Stimulated activated CD8-positive, alpha-beta memory T cell treated with anti-CD3 and anti-CD28 coated beads, Interleukin-2, amount 100 ng/mL, for 48 hours (primary cell): ENCODE results near the gene IL2RA.
"Not testable (repeated sequence)": the region's sequence is repeated elsewhere in the genome, so short reads cannot be mapped to it uniquely, and the experiment has no call there.

Source experiments
- DNase-seq, 2 donors: peaks; one replicate each; pipeline ENCODE4 v3.0.0-alpha.2; 2020; ENCODE audit warnings: low read depth in 2 of 2

The IL2RA gene

DNA sequence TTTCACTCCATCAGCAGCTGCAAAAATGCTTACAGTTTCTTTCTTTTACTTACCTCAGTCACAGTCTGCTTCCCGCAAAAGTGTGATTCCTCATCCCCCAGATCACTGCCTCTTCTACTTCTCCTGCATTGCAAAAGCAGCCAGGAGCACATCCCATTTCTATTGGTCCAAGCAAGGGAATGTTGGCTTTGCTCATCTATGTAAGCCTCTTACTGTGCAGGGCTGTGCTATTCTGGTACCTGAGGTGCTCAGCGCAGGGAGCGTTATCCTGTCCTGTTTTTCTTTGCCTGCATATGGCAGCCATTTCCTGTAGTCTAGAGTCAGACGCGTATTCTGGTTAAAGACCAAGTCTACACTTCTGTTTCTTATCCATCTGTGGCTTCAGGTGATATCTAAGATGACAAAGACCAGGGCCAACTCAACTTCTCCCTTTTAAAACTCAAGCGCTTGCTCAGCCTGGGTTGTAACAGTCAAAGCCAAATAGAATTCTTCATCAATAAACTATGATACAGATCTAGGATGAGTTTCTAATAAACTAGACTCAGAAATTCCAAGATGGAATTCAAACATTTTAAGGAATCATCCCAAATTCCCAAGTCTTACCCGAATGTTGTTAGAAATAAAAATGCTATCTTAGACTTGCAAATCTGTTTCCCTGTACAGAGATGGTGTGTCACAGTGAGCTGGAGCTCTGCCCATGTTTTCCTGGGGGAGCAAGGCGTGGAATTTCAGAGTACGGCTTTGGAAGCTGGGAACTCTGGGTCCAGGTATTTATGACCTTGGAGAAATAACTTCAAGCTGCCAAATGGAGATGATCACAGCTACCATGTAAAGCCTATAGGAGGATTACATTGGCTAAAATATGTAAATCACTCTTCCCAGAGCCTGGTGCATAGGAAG is 20.6 kb upstream of the IL2RA start:
- no peak for DNase-seq

DNA sequence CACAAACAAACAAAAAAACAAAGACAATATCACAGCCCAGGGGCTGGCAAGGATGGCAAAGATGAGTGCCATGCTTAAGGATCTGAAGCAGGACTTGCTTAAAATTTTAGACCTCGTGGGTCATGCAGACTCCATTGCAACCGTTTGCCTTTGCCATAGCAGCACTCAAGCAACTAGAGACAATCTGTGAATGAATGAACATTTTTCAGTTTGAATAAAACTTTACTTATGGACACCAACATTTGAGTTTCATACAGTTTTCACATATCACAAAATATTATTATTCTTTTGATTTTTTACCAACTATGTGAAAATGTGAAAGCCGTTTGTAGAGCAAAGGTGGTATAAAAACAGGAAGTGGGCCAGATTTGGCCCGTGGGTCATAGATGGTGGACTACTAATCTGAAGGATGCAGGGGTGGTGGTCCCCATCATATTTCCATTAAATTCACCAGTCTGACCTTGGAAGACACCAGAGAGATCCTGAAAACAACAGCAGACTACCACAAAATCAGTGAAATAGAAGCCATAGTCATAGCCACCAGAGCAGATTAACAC is 18.3 kb upstream of the IL2RA start:
- no peak for DNase-seq

DNA sequence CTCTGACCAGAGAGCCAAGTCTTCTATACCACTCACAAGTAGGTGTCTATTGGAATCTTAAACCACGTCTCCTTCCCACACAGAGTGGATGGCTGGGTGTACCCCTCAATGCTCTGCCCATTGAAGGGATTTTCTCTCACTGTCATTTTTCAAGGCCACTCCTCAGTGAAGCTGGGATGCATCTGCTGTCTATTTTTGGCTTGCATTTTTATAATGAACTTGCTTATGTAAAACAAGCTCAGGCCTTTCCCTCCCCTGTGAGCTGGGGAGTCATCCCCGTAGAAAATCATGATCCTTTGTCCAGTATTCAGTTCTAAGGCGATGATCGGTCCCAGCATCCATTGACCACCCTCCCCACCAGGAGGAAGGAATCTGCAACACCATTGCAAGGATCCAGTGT is 16.9 kb upstream of the IL2RA start:
- DNase-seq, result no peak

DNA sequence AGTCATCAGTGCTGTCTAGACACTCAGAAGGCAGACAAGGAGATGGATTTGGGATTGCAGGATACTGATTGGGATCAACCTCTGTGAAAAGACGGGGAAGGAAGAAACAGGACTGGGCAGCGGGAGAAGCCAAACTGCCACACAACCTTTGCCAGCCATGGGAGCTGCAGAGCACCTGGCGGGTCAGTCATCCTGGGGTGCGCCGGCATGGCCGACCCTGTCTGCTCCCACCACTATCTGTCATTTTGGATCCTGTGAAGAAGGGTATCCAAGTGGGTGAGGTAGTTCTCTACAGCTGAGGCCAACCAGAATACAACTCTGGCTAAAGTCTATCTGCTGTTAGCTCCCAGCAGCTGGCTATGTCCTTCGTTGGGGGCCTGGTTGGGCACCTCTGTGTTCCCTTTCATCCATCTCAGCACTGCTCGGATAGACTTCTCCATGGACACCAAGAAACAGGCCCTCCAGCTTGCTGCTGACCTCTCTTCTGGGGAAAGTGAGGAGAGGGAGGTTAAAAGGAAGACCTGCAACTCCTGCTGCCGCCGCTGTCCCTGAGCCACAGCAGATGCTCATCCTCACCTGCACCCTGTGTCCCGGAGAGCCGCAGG is 15.0 kb upstream of the IL2RA start:
- no peak for DNase-seq

DNA sequence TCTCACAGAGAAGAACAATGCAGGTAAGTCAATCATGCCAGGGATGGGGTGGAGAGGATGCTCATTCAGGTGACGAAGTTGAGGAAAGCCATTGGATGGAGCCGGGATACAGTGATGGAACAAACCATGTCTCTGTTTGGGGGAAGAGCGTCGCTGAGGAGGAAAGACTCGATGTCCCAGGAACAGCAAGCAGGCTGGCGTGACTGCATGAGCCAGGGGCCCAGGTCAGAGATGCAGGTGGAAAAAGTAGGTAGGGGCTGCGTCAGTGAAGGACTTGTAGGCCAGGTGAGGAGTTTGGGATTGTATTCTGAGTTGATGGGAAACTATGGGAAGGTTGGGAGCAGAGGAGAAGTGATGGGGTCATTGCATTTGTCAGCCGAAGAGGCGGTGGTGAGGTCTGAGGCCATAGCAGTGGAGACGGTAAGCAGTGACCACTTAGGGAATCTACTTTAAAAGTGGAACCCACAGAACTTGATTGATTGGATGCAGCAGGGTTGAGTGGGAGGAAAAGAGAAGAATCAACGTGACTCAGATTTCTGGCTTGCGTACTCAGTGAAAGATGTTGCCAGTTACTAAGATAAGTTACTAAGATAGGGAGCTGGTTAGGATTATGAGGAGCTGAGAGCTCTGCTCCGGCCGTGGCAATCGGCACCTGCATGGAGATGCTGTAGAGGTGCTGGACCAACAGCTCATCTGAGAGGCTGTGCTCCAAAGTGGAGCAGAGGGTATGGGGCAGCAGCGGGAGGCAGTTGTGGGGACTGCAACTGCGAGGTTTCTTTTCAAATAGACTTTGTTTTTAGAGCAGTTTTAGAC is 12.5 kb upstream of the IL2RA start:
- no peak for DNase-seq

DNA sequence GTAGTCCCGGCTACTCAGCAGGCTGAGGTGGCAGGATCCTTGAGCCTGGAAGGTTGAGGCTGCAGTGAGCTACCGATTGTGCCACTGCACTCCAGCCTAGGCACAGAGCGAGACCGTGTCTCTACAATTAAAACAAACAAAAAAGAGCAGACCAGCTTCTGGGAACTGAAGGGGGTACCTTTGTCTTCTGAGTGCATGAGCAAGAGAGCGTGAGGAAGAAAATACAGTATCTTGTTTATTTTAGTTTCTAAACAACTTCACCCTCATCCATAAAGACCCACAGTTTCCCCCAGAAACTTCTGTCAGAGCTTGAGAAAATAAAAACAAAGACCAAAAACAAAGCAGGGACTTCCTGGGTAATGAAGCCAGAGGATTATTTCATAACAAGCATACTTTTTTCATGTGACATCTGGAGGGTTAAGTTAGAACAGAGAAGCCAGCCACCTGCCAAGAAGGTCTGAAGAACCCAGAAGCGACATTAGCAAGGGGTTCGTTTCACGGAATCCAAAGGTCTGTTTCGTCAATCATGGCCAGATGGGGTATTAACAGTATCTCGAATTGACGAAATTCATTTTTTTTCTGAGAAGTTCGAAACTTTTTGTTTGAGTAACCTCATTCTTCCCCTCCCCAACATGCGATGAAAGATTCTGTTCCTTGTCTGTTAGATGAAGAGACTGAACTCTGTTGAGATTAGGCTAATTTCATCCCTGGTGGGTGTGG is 10.2 kb upstream of the IL2RA start:
- no peak for DNase-seq

DNA sequence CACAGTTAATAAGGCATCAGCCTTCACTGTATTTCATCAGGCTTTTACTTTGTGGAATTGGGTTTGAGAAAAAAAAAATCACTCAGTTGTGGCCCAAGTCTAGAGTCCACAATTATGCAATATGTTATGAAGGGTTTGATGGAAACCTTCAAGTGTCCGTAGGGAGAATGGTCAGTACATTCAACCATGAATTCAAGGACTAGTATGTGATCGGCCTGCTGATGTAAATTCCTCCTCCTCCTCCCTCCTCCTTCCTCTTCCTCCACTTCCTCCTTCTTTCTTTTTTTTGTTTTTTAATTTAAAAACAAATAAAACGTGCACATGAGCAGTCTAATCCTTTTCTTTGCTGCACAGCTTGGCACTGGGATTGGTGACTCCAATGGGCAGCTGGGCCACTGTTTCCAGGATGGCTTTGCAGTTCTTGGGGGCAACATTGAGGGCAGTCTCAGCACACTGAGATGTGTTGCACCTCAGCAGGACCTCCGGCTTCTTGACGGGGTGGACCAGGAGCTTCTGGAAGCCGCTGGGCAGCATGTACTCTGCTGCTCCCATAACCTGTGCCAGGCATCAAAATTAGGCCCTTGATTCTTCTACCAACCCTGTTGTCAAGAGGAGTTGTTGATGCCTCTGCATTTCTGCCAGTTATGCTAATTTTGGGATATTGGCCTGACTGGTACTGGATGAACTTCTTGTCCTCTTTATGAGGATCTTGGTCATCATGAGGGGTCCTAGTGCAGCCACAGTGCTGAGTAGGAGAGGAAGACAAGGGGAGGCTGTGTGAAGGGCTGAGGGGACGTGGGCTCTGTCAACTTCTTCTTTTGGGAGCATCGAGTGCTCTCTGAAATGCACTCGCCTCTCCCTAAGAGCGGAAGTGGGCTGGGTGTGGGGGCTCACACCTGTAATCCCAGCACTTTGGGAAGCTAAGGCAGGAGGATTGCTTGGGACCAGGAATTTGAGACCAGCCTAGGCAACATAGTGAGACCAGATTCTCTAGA is 9.3 kb upstream of the IL2RA start:
- DNase-seq, result no peak

DNA sequence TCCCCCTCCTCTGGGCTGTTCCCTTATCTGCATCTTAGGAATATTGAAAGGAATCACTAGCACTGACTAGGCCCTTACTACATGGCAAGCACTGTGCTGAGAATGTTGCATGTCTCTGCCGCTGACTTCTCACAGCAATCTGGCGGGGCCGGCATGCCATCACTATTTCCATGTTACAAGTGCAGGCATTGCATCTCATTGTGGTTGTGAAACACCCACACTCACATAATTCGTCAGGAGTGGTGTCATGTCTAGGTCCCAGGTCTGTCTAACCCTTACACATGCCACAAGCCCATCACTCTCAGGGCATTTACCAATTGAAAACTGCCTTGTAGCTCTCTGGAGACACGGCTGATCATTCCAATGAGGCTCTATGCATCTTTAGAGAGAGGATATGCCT is 8.5 kb upstream of the IL2RA start:
- peak in 1 of 2 donors; percentile 61 for DNase-seq

DNA sequence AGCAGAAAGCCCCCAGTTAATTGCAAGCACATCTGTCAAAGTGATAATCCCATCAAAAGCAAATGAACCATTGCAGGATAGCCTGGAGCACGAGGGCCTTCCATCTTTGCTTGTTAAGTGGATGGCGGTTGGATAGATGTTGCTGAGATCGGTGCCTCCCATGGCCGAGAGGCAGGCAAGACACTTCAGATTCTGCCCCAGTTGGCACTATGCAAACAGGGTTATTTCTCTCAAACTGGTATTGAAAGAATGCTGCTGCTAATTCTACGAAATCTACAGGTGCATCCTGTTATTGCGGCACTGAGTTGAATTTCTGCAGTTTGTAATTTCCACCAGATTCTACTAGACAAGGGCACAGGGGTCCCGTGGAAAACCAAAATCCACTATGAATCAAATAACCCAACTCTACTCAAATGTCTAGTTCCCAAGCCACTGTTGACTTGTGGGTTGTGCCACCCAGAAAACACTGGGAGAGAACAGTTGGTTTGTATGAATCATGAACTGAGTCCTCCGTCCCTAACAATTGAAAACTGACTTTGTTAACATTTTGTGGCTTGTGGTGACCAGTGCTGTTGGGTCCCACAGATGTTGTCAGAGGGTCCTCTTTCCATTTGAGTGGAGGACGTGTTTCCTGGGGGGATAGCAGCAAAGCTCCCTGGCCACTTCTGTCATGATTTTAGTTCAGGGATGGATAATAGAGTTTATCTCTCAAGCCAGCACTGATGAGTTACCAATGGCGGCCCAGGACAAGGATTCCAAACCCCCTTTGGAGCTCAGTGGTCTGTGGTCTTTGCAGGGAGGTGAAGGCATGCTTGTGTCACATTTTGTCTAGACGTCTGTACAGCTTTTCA is 7.1 kb upstream of the IL2RA start:
- DNase-seq, result no peak

DNA sequence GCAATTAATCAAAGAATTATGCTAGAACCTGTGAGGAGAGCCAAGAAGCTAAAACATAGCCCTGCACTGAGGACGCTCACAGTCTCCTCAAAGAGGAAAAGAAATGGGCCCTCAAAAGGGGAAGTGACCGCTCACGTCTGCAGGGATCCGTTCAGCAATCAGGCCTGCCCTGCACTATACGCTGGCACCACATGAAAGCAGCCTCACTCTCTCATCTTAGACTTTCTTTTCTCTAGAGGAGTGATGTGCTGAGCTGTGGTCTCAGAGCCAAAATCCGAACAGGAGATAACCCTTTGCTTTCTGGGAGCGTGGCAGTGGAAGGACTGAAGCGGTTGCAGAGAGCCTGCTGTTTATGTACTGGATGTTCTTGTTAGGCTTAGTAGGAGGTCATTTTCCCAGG is 6.3 kb upstream of the IL2RA start:
- DNase-seq, result no peak

DNA sequence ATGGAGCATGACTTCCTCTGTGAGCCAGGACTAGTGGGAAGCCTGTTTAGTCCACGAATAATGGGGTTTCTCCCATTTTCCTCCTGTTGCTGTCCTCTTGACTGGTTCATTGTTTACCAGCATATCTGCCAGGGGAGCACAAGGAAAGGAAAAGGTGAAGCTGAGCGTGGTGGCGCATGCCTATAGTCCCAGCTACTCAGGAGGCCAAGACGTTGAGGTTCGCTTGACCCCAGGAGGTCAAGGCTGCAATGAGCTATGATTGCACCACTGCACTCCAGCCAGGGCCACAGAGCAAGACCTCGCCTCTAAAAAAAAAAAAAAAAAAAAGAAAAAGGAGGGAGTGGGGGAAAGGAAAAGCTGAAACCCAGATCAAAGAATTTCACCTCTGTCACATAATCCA is 5.8 kb upstream of the IL2RA start:
- no peak for DNase-seq

DNA sequence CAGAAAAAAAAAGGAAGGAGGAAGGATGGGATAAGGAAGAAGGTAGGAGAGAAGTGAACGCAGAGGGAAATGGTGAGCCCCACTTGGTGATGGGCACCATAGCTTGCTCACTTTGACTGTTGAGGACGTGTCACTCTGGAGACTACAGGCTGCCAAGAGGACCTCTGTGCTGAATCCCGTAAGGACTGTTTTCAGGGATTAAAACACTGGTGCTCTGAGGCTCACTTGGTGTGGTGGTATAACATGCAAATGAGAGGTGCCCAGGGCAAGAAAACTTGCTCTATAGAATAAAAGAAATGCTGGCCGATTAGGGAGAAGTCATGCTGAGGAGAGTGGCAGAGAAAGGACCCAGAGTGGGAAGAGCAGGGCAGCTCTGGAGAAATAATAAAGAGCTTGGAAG is 5.3 kb upstream of the IL2RA start:
- DNase-seq, result no peak

DNA sequence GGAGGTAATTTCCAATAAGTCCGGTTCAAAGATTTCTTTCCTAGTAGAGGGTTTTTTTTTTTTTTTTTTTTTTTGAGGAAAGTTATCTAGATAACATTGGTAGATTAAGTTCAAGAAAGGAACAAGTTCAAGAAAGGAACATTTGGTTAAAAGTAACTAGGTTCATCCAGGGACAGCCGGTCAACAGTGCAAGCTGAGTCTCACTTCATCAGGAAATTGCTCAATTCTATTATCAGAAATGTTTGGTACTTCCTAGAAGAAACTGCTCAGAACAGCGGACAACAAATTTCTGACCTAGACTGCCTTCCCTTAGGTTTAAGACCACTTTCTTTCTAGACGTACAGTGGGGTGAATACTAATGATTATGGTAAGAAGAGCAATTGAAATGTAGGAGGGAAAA is 3.7 kb upstream of the IL2RA start:
- DNase-seq, result no peak

DNA sequence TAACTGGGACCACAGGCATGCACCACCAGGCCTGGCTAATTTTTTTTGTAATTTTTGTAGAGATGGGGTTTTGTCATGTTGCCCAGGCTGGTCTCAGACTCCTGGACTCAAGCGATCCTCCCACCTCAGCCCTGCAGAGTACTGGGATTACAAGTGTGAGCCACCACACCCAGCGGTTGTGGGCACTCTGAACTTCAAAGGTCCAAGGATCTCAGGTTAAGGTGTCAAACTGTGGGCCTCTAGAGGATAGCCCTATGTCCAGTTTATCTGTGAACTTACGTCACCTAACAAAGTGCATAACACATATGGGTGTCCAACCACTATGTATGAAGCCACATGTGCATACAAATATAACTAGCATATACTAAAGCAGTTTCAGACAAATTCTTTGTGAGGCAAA is 3.2 kb upstream of the IL2RA start:
- DNase-seq, result no peak

DNA sequence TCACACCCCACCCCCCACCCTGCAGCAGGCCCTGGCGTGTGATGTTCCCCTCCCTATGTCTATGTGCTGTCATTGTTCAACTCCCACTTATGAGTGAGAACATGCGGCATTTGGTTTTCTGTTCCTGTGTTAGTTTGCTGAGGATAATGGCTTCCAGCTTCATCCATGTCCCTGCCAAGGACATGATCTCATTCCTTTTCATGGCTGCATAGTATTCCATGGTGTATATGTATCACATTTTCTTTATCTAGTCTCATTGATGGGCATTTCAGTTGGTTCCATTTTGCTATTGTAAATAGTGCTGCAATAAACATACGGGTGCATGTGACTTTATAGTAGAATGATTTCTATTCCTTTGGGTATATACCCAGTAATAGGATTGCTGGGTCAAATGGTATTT is 2.6 kb upstream of the IL2RA start:
- not testable (repeated sequence) for DNase-seq

DNA sequence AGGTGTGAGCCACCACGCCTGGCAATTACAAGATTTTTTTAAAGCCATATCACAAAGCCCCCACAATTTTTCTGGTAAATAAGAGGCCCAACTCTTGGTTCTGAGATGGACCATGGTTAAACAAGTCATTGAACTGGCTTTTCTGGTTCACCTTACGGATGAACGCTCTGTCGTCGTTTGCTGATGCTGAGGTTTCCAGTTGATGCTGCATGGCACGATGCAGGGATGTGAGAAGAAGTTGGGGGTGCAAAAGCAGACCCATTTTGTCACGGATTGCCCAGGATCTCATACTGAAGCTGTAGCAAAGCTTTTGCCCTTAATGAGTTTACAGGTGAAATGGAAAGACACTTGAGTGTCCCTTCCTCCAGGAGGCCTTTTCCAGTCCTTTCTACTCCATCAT is 2.0 kb upstream of the IL2RA start:
- DNase-seq, result no peak

DNA sequence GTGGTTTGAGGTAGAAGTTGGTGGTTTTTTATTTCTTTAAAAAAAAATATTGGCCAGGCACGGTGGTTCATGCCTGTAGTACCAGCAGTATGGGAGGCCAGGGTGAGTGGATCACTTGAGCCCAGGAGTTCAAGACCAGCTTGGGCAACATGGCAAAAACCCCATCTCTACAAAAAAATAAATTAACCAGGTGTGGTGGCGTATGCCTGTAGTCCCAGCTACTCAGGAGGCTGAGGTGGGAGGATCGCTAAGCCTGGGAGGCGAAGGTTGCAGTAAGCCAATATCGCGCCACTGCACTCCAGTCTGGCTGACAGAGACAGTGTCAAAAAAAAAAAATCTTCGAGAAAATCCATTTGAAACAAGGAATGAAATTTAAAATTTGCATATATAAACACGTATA is 1.1 kb downstream of the IL2RA start:
- no peak for DNase-seq

DNA sequence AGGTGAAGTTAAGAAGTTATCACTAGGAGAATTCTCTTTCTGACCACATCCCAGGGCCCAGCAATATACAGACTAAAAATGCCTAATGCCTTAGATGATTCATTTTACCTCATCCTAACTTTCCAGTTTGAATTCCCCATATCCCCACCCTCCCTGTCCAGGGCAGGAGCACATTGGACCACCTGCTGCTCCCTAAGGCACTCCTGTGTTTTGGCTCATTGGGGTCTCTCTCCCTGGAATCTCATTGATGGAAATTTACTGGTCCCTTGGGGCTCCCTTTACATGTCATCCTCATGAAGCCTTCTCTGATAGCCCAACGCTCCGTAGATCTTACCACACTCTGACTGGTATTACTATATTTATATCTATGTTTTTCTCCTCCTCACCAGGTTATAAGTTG is 2.7 kb downstream of the IL2RA start:
- DNase-seq, result no peak

DNA sequence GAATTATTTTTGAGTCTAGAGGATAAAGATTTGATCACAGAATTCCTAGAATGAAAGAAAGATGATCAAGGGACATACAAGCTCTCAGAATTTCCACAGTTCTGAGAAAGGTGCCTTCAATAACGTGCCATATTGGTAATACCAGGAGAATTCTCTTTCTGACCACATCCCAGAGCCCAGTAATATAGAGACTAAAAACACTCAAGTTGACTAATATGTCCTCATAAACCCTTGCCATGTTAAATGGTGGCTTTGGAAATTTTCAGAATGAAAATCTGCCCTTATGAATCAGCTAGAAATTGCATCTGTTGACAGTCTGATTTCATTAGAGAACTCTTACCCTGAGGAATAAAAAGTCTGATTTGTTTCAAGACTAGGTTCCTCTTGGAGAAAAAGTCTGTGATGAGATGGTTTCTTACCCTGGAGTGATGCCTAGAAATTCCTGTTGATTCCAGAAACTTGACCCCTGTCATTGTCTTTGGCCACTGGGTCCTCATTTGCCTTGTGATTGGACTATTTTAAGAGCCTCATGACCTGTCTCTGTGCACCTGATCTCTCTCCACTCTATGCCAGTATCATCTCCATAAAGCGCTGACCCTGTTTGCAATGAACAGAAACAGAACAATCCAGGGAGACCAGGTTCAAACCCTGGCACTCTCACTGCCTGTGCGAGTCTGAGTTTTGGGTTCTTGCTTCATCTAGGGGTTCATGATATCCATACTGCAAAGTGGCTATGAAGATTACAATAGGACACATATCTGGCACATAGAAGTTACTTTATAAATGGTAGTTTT is 3.3 kb downstream of the IL2RA start:
- no peak for DNase-seq
